PC-3 (cell line): ENCODE data around the gene NFKB1. TPM values are rescaled to one million over a fixed set of nuclear protein-coding genes. Genes with fewer than 3 reads are reported as not detected.

Experiments
- ATAC-seq: fragments of 200-7000 bp; cut with Tn5 transposase; 2 replicates; pipeline ENCODE4 v1.9.1; 2020; ENCODE audit warnings: mild to moderate bottlenecking, moderate library complexity
- BruUV-seq: library from RNA; stranded (reverse); fragments of 400-500 nt; replicated peaks from 2 replicates; lab custom pipeline; 2021; lab: Mats Ljungman, UMichigan
- CTCF ChIA-PET: fragments of 300-600 bp; sonication (Branson Sonifier 250); formaldehyde crosslinking; loops from one replicate; lab custom pipeline; 2022; ENCODE audit warnings: antibody characterized with exemption; lab: Charles Lee
- POLR2A ChIA-PET: fragments of 300-600 bp; sonication (Branson Sonifier 250); formaldehyde crosslinking; loops from one replicate; lab custom pipeline; 2022; ENCODE audit warnings: antibody characterized with exemption; ENCODE audit not compliant: unreplicated experiment; lab: Charles Lee
- DNase-seq: peaks from one replicate; pipeline ENCODE4 v3.0.0-alpha.2; 2015
- H2AFZ ChIP-seq: fragments of 300-600 bp; sonication (generic); 2 replicates; pipeline ENCODE4 v1.6.0; 2016; ENCODE audit warnings: antibody characterized with exemption, low read length
- H3F3A ChIP-seq: fragments of 300-600 bp; sonication (generic); one replicate; pipeline ENCODE4 v1.6.0; 2017; ENCODE audit warnings: antibody characterized with exemption, low read length, control low read depth, mild to moderate bottlenecking; ENCODE audit not compliant: unreplicated experiment
- H3K27ac ChIP-seq: fragments of 300-600 bp; sonication (generic); 2 replicates; pipeline ENCODE4 v1.5.1; 2016; ENCODE audit warnings: mild to moderate bottlenecking, low read length
- H3K27me3 ChIP-seq: fragments of 300-600 bp; sonication (generic); 2 replicates; pipeline ENCODE4 v1.6.1; 2016; ENCODE audit warnings: low read length, mixed read lengths
- H3K36me3 ChIP-seq: fragments of 300-600 bp; sonication (generic); 2 replicates; pipeline ENCODE4 v1.6.1; 2016; ENCODE audit warnings: low read depth, mixed run types, low read length, mixed read lengths
- H3K4me1 ChIP-seq: fragments of 300-600 bp; sonication (generic); 2 replicates; pipeline ENCODE4 v1.5.1; 2016; ENCODE audit warnings: low read length; ENCODE audit not compliant: insufficient read depth
- H3K4me2 ChIP-seq: fragments of 300-600 bp; sonication (generic); 2 replicates; pipeline ENCODE4 v1.6.0; 2016; ENCODE audit warnings: low read length
- H3K4me3 ChIP-seq: fragments of 300-600 bp; sonication (generic); 2 replicates; pipeline ENCODE4 v1.5.1; 2016; ENCODE audit warnings: mild to moderate bottlenecking, low read length, mixed read lengths
- H3K79me2 ChIP-seq: fragments of 300-600 bp; sonication (generic); 2 replicates; pipeline ENCODE4 v1.6.1; 2017; ENCODE audit warnings: low read length, mixed read lengths
- H3K9ac ChIP-seq: fragments of 300-600 bp; sonication (generic); 2 replicates; pipeline ENCODE4 v1.6.0; 2016; ENCODE audit warnings: mild to moderate bottlenecking, low read length
- H3K9me2 ChIP-seq: fragments of 300-600 bp; sonication (generic); replicated peaks from 2 replicates; pipeline ENCODE4 v1.6.1; 2016; ENCODE audit warnings: mixed run types, low read length, mixed read lengths
- H3K9me3 ChIP-seq: fragments of 300-600 bp; sonication (generic); 2 replicates; pipeline ENCODE4 v1.6.1; 2016; ENCODE audit warnings: low read length, mixed read lengths
- H4K20me1 ChIP-seq: fragments of 300-600 bp; sonication (generic); 2 replicates; pipeline ENCODE4 v1.6.1; 2016; ENCODE audit warnings: low read length, mixed read lengths
- EZH2 ChIP-seq: fragments of 300-600 bp; sonication (generic); IDR thresholded peaks from one replicate; pipeline ENCODE4 v1.6.1; 2017; ENCODE audit warnings: antibody characterized with exemption, mild to moderate bottlenecking, low read length; ENCODE audit not compliant: unreplicated experiment
- EZH2phosphoT487 ChIP-seq: fragments of 300-600 bp; sonication (generic); IDR thresholded peaks from 2 replicates; pipeline ENCODE4 v1.6.1; 2018; ENCODE audit warnings: mild to moderate bottlenecking, antibody characterized with exemption, low read length, borderline replicate concordance
- intact Hi-C: fragments of 100-400 bp; cut with micrococcal nuclease; formaldehyde crosslinking; loops from 2 replicates; pipeline ENCODE4 v1.9.0; 2023
- total RNA-seq: library from RNA; depleted of rRNA; stranded (reverse); fragments of >200 nt; gene quantifications from 2 replicates; pipeline ENCODE4 v1.2.3, GENCODE V29; 2014
- TF ChIP-seq, protein P1 (sequence below): fragments of 300-600 bp; sonication (generic); conservative IDR thresholded peaks from 2 replicates; pipeline ENCODE4 v1.5.1; 2017; ENCODE audit warnings: antibody characterized with exemption, low read depth, mild to moderate bottlenecking, low read length

Gene NFKB1
- total RNA-seq, 1 experiment from 2014 or later: 22.2 TPM

DNA sequence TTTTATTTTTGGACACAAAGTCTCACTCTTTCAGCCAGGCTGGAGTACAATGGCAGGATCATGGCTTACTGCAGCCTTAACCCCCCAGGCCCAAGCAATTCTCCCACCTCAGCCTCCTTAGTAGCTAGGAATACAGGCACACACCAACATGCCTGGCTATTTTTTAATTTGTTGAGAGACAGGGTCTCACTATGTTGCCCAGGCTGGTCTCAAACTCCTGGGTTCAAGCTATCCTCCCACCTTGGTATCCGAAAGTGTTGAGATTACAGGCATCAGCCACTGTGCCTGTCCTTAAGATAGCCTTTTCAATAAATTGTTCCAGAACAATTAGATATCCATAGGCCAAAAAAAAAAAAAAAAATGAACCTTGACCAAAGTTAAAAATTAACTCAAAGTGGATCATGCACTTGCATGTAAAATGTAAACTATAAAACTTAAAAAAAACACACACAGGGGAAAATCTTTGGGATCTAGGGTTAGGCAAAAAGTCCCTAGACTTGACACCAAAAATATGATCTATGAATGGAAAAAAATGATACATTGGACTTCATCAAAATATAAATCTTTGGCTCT, 28.6 kb upstream of the NFKB1 start:
- no peak overlapping the region for H3K27ac ChIP-seq
- CTCF ChIA-PET: no interaction called here
- H3K79me2 ChIP-seq: no peaks in the 10 kb centered on the region
- H3K4me3 ChIP-seq: no peak overlapping the region
- no peaks in the 10 kb centered on the region for H4K20me1 ChIP-seq
- TF ChIP-seq EZH2phosphoT487 (no peak), EZH2 (no peak)
- TF ChIP-seq, protein P1, sequence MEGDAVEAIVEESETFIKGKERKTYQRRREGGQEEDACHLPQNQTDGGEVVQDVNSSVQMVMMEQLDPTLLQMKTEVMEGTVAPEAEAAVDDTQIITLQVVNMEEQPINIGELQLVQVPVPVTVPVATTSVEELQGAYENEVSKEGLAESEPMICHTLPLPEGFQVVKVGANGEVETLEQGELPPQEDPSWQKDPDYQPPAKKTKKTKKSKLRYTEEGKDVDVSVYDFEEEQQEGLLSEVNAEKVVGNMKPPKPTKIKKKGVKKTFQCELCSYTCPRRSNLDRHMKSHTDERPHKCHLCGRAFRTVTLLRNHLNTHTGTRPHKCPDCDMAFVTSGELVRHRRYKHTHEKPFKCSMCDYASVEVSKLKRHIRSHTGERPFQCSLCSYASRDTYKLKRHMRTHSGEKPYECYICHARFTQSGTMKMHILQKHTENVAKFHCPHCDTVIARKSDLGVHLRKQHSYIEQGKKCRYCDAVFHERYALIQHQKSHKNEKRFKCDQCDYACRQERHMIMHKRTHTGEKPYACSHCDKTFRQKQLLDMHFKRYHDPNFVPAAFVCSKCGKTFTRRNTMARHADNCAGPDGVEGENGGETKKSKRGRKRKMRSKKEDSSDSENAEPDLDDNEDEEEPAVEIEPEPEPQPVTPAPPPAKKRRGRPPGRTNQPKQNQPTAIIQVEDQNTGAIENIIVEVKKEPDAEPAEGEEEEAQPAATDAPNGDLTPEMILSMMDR: no peak
- H3F3A ChIP-seq: no peaks in the 10 kb centered on the region
- POLR2A ChIA-PET: no interaction called here
- no peaks in the 10 kb centered on the region for H3K9me2 ChIP-seq
- no peaks in the 10 kb centered on the region for H3K36me3 ChIP-seq
- no peak overlapping the region for H3K9ac ChIP-seq
- no peak overlapping the region for H3K4me2 ChIP-seq
- no peak for ATAC-seq
- H3K4me1 ChIP-seq: no peaks in the 10 kb centered on the region
- intact Hi-C loops: no loop called here
- BruUV-seq: no TSS peak
- no peaks in the 10 kb centered on the region for H3K27me3 ChIP-seq
- no peaks in the 10 kb centered on the region for H3K9me3 ChIP-seq
- DNase-seq: no peak
- H2AFZ ChIP-seq: no peak overlapping the region

DNA sequence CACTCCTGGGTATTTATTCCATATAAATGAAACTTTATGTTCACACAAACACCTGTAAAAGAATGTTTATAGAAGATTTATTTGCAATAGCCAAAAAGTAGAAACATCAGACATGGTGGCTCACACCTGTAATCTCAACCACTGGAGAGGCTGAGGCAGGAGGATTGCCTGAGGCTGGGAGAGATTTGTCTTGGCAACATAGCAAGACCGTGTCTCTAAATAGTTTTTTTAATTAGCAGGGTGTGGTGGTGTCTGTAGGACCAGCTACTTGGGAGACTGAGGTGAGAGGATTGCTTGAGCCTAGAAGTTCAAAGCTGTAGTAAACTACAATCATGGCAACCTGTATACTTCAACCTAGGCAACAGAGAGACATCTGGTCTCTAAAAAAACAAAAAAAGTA, 27.7 kb upstream of the NFKB1 start:
- no peaks in the 10 kb centered on the region for H3K27me3 ChIP-seq
- H3K9me2 ChIP-seq: no peaks in the 10 kb centered on the region
- POLR2A ChIA-PET: no interaction called here
- H4K20me1 ChIP-seq: no peaks in the 10 kb centered on the region
- H3K9me3 ChIP-seq: no peaks in the 10 kb centered on the region
- CTCF ChIA-PET: no interaction called here
- H3K4me1 ChIP-seq: no peaks in the 10 kb centered on the region
- intact Hi-C loops: no loop called here
- H3K36me3 ChIP-seq: no peaks in the 10 kb centered on the region
- no peak overlapping the region for H3K9ac ChIP-seq
- TF ChIP-seq EZH2: no peak
- TF ChIP-seq, protein P1: no peak
- no peak for TF ChIP-seq EZH2phosphoT487
- no peak for ATAC-seq
- no peak overlapping the region for H2AFZ ChIP-seq
- no peaks in the 10 kb centered on the region for H3F3A ChIP-seq
- DNase-seq: no peak
- H3K27ac ChIP-seq: no peak overlapping the region
- H3K4me2 ChIP-seq: no peak overlapping the region
- no TSS peak for BruUV-seq
- H3K79me2 ChIP-seq: no peaks in the 10 kb centered on the region
- H3K4me3 ChIP-seq: no peak overlapping the region

DNA sequence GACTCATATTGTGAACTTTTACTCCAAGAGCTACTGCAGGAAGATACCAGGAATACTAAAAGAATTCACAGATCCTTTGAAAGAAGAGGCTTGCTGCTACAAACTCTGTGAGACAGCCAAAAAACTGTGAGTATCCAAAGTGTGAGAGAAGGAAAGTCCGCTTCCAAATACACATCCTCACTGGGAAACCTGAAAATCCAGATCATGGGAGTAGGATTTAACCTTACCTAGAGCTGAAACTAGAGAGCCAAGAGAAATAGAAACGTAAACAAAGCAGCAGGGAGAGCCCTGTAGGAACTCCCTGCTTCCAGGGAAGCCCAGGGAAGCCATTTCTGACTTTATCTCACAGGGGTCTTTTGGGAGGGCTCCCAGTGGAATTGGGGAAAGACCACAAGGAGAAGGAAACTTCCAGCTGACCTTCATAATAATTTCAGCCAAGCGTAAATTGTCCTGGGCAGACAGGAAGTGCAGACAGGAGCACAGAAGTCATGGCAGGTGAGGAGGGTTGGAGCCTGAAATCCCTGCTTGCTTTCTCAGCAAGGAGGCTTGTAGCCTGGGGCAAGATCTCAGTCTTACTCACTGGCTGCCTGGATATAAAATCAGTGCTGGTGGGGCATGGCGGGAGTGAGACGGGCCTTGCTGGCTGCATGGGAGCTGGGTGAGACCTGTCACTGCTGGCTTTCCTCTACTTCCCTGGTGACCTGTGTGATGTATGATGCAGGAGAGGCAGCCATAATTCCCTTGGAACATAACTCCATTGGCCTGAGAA, 26.2 kb upstream of the NFKB1 start:
- POLR2A ChIA-PET: no interaction called here
- TF ChIP-seq EZH2phosphoT487: no peak
- no peak for TF ChIP-seq EZH2
- TF ChIP-seq, protein P1: no peak
- Histone ChIP-seq H3K4me3 (no peak overlapping the region), H3K36me3 (no peaks in the 10 kb centered on the region), H3F3A (no peaks in the 10 kb centered on the region), H3K4me1 (no peaks in the 10 kb centered on the region), H4K20me1 (no peaks in the 10 kb centered on the region), H3K9me3 (no peaks in the 10 kb centered on the region), H3K9me2 (no peaks in the 10 kb centered on the region), H3K4me2 (no peak overlapping the region), H3K27ac (no peak overlapping the region), H3K79me2 (no peaks in the 10 kb centered on the region), H3K27me3 (no peaks in the 10 kb centered on the region), H3K9ac (no peak overlapping the region), H2AFZ (peak overlapping the region; percentile 59)
- CTCF ChIA-PET: no interaction called here
- no TSS peak for BruUV-seq
- ATAC-seq (no peak), DNase-seq (peak; percentile 12)
- intact Hi-C loops: no loop called here
